AG04449 (cell line): ENCODE measurements around the gene LRRC45.

Experiments used
- CTCF ChIA-PET: fragments of 350-600 bp; formaldehyde crosslinking; extraction: SDS; loops from one replicate; lab custom pipeline; 2021; ENCODE audit warnings: antibody characterized with exemption; lab: Yijun Ruan, JAX
- POLR2A ChIA-PET: fragments of 400-600, 350-600 bp; formaldehyde crosslinking; extraction: SDS; loops from one replicate; lab custom pipeline; 2020; ENCODE audit warnings: antibody characterized with exemption, inconsistent platforms; lab: Yijun Ruan, JAX
- DNase-seq: peaks from one replicate; pipeline ENCODE4 v3.0.0-alpha.2; 2010; ENCODE audit warnings: low read depth, low spot score
- H3K4me3 ChIP-seq: 2 replicates; pipeline ENCODE4 v1.5.1; 2011; ENCODE audit warnings: low read depth, mild to moderate bottlenecking, control low read depth, low read length
- TF ChIP-seq, protein P1 (sequence below): IDR thresholded peaks from one replicate; pipeline ENCODE4 v1.5.1; 2011; ENCODE audit warnings: mild to moderate bottlenecking, moderate library complexity, low read length, control low read depth, inconsistent platforms; ENCODE audit not compliant: insufficient read depth; ENCODE audit errors: missing control alignments

LRRC45 gene

DNA sequence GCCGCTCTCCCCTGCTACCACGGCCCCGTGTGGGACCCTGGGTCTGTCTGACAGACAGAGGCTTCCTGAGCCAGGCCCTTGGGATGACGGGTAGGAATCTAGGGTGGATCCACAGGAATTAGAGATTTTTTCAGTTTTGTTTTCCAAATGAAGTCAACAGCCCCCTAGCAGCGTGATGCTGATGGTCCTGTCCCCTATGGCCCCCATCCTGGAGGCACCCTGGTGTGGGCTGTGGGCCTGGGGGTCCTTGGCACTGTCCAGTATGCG lies 15.9 kb upstream of the LRRC45 start:
- ChIA-PET POLR2A (no interaction called here), CTCF (no interaction called here)
- DNase-seq: no peak
- no peak overlapping the region for H3K4me3 ChIP-seq
- TF ChIP-seq, protein P1, sequence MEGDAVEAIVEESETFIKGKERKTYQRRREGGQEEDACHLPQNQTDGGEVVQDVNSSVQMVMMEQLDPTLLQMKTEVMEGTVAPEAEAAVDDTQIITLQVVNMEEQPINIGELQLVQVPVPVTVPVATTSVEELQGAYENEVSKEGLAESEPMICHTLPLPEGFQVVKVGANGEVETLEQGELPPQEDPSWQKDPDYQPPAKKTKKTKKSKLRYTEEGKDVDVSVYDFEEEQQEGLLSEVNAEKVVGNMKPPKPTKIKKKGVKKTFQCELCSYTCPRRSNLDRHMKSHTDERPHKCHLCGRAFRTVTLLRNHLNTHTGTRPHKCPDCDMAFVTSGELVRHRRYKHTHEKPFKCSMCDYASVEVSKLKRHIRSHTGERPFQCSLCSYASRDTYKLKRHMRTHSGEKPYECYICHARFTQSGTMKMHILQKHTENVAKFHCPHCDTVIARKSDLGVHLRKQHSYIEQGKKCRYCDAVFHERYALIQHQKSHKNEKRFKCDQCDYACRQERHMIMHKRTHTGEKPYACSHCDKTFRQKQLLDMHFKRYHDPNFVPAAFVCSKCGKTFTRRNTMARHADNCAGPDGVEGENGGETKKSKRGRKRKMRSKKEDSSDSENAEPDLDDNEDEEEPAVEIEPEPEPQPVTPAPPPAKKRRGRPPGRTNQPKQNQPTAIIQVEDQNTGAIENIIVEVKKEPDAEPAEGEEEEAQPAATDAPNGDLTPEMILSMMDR: no peak

DNA sequence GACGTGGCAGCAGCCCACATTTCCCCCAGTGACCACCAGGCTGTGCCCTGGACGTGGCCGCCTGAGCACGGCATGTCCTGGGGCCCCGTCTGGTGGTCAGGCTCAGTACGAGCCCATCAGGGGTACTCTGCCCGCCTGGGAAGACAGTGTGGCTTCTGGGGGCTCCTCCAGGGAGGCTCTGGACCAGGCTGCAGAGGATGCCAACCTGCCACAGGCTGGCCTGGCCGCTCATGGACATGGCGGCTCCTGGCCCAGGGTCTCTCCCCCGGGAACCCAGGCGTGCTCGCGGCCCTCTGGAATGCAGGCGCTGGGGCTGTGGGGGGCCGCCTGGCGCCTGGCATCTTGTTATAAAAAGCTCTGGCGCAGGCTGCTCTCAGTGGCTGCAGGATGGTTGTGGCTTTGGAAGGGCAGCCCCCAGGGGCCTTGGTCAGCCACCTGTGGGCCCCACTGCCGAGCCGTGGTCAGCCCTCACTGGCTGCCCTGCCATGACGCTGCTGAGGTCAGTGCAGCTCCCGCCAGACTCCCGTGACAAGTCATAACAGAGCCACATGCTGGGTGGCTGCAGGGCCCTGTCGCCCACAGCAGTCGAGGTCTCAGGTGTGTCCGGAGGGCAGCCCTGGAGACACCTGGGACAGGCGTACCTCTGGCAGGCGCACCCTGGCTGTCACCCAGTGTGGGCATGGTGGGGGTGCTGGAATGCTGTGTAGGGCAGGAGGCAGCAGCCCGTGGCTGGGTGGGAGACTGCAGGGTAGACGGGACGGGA lies 15.4 kb upstream of the LRRC45 start:
- ChIA-PET POLR2A (no interaction called here), CTCF (interaction anchor here (0.9 to 1.7 kb wide), 2 partner anchors 16 to 23 kb away, joined by 3 to 4 read pairs; partner anchors contain the start of gene LRRC45)
- TF ChIP-seq, protein P1: no peak
- no peak overlapping the region for H3K4me3 ChIP-seq
- no peak for DNase-seq

DNA sequence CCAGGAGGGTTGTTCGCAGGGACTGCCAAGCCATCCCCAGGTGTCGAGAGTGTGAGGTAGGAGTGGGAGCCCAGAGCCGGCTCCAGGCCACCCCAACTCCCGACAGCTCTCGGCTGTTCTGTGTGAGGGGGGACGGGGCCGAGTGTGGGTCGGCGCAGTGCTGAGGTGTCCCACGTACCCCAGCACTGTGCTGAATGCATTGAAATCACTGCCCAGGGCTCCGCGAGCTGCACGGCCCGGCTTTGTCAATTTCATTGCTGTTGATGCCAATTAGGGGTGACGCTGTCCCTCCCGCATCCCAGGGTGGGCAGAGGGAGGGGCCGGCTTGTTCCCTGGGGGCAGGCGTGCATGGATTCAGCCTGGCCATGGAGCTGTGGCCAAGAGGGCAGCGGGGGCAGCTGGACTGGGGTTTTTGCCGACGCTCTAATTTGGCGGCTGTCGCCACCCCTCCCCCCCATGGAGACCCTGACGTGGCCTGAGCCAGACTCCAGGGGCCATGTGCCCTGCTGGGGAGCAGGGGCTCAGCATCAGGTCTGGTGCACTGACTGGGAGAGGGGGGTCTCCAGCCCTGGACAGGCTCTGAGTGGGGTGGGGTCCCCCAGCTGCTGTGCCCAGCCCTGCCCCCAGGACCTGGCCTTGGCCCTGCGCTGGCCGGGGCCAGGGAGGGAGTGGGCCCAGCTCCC lies 14.7 kb upstream of the LRRC45 start:
- POLR2A ChIA-PET: interaction anchor here (1.5 kb wide), 1 partner anchor 14 kb away, joined by 4 read pairs; no protein-coding TSS in a partner anchor

DNA sequence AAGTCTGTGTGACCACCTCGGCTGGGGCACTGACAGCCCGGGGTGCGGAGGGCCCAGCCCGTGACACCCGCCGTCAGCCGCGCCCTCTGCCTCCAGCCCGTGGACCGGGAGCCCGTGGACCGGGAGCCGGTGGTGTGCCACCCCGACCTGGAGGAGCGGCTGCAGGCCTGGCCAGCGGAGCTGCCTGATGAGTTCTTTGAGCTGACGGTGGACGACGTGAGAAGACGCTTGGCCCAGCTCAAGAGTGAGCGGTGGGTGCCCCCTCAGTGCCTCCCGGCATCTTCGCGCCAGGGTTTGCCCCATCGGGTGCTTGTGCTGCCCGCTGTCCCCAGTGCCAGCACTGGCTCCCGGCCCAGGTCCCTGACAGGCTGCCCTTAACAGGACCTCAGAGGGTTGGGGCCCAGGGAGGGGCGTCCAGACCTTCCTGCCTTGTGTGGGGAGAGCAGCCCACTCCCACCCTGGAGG lies 14.1 kb upstream of the LRRC45 start:
- POLR2A ChIA-PET: interaction anchor here (1.5 kb wide), 1 partner anchor 13 kb away, joined by 4 read pairs; no protein-coding TSS in a partner anchor
- no peak overlapping the region for H3K4me3 ChIP-seq
- CTCF ChIA-PET: interaction anchor here (0.8 to 5.3 kb wide), 5 partner anchors 12 to 50 kb away, joined by 3 to 46 read pairs (median 4); partner anchors contain the start of genes CENPX and LRRC45
- DNase-seq: no peak
- TF ChIP-seq, protein P1: no peak

More for the DNA sequence above, 14.7 kb upstream of the LRRC45 start:
- no peak overlapping the region for H3K4me3 ChIP-seq
- DNase-seq: no peak
- CTCF ChIA-PET: interaction anchor here (0.8 to 5.3 kb wide), 5 partner anchors 12 to 49 kb away, joined by 3 to 46 read pairs (median 3); partner anchors contain the start of genes CENPX and LRRC45
- TF ChIP-seq, protein P1: no peak

DNA sequence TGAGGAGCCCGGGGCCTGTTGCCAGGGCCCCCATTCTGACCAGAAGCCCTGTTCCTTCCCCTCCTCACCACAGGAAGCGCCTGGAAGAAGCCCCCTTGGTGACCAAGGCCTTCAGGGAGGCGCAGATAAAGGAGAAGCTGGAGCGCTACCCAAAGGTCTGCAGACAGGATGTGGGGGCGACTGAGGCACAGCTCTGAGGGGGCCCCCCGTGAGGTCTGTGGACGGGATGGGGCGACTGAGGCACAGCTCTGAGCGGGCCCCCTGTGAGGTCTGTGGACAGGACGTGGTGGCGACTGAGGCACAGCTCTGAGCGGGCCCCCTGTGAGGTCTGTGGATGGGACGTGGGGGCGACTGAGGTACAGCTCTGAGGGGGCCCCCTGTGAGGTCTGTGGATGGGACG lies 13.7 kb upstream of the LRRC45 start:
- no peak overlapping the region for H3K4me3 ChIP-seq
- DNase-seq: no peak
- TF ChIP-seq, protein P1: no peak
- CTCF ChIA-PET: interaction anchor here (1.0 to 5.3 kb wide), 4 partner anchors 11 to 50 kb away, joined by 3 to 46 read pairs (median 8); partner anchors contain the start of genes CENPX and LRRC45
- POLR2A ChIA-PET: interaction anchor here (1.5 kb wide), 1 partner anchor 13 kb away, joined by 4 read pairs; no protein-coding TSS in a partner anchor
